GM21367 (cell line): ENCODE results near the gene ELN.
"Not testable (repeated sequence)": the region's sequence is repeated elsewhere in the genome, so short reads cannot be mapped to it uniquely, and the experiment has no call there.

Source experiments
- ATAC-seq: cut with Tn5 transposase; IDR thresholded peaks from one replicate; pipeline ENCODE4 v1.9.1; 2021; ENCODE audit not compliant: unreplicated experiment

ELN gene

DNA sequence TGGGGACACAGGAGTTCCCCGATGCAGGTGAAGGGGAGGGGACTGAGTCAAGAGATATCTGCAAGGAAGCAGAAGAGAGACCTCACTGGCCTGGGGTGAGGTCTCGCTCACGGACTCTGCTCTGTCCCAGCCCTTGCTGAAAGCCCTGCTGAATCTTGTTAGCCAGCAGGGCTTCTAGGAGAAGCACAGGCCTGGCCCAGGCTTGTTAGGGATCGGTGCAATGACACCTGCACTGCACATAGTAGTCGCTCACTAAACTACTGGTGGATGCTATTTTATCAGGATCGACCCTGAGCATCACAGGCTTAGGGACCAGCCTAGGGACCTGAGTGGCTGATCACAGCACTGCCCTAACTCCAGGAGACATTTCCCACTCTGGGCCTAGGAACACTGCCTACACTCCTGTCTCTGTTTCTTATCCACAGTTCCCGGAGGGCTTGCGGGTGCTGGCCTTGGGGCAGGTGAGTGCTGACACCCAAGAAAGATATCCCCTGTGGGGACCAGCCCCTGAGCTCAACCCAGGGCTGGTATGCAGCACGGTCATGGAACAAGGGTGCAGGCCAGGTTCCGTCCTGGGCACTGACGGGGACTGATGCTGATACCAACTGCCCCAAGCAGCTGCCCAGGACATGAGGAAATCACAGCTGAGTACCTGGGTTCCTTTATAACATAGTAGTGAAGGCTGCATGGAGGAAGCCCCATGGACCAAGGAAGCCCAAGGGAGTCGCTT lies 13.0 kb downstream of the ELN start:
- no peak for ATAC-seq

DNA sequence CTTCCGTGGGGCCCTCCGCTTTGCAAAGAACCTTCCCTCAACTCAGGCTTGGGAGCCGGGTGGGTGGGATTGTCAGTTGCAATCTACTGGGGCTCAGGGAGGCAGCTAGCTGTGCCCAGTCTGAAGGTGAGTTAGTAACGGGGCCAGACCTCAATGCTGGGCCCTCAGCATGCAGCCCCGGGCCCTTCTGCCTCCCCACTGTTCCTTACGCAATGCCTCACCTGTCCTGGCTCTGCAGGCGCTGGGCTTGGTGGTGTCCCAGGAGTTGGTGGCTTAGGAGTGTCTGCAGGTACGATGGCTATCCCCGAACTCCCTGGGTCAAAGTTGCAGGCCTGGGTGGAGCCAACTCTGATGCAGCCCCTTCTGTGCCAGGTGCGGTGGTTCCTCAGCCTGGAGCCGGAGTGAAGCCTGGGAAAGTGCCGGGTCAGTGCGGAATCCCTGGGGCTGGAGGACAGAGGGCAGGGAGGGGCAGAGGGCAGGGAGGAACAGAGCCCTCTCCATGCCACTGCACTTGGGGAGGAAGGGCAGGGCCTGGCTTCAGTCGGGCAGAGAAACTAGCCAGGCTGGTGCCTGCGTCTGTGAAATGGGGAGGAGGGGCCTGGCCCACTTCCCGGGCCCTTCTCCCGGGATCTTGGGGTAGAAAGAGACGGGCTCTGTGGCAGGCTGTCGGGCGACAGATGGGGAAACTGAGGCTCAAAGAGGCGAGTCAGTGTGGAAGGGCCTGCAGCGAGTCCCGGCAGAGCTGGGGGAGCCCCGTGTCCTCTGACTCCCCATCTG lies 15.0 kb downstream of the ELN start:
- no peak for ATAC-seq

GRCh38 chr7:74043523-74043951 lies 15.6 kb downstream of the ELN start:
- ATAC-seq = no peak

GRCh38 chr7:74044366-74045350 lies 16.7 kb downstream of the ELN start:
- ATAC-seq = no peak

- ATAC-seq = not testable (repeated sequence)
These were observed 18.6 kb downstream of the ELN start for GRCh38 chr7:74046581-74046980.

- ATAC-seq = no peak
These were observed 19.9 kb downstream of the ELN start for GRCh38 chr7:74047804-74048380.

DNA sequence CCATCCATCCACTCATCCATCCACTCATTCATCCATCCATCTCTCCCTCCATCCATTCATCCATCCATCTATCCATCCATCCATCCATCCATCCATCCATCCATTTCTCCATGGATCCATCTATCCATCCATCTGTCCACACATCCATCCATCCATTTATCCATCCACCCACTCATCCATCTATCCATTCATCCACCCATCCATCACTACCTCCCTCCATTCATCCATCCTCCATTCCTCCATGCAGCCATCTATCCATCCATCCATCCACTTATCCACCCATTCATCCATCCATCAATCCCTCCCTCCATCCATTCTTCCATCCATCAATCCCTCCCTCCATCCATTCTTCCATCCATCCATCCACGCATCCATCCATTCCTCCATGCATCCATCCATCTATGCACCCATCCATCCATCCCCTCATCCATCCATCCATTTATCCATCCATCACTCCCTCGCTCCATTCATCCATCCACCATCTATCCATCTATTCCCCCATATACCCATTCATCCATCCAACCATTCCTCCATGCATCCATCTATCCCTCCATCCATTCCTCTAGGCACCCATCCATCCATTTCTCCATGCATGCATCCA lies 21.1 kb downstream of the ELN start:
- no peak for ATAC-seq

GRCh38 chr7:74049997-74050798 lies 22.2 kb downstream of the ELN start:
- no peak for ATAC-seq

- ATAC-seq = no peak
These were observed 23.2 kb downstream of the ELN start for GRCh38 chr7:74051193-74051592.

GRCh38 chr7:74051629-74052410 lies 23.8 kb downstream of the ELN start:
- ATAC-seq = no peak

DNA sequence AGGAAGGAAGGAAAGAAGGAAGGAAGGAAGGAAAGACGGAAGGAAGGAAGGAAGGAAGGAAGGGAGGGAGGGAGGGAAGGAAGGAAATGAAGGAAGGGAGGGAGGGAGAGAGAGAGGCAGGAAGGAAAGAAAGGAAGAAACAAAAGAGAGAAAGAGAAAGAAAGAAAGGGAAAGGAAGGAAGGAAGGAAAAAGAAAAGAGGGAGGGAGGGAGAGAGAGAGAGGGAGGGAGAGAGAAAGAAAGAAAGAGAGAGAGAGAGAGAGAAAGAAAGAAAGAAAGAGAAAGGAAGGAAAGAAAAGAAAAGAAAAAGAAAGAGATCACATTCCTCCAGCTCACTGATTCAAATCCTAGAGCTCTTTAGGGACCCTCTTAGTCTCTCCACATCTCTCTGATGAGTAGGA lies 24.7 kb downstream of the ELN start:
- ATAC-seq = no peak

- ATAC-seq = no peak
These were observed 25.7 kb downstream of the ELN start for GRCh38 chr7:74053589-74054186.

DNA sequence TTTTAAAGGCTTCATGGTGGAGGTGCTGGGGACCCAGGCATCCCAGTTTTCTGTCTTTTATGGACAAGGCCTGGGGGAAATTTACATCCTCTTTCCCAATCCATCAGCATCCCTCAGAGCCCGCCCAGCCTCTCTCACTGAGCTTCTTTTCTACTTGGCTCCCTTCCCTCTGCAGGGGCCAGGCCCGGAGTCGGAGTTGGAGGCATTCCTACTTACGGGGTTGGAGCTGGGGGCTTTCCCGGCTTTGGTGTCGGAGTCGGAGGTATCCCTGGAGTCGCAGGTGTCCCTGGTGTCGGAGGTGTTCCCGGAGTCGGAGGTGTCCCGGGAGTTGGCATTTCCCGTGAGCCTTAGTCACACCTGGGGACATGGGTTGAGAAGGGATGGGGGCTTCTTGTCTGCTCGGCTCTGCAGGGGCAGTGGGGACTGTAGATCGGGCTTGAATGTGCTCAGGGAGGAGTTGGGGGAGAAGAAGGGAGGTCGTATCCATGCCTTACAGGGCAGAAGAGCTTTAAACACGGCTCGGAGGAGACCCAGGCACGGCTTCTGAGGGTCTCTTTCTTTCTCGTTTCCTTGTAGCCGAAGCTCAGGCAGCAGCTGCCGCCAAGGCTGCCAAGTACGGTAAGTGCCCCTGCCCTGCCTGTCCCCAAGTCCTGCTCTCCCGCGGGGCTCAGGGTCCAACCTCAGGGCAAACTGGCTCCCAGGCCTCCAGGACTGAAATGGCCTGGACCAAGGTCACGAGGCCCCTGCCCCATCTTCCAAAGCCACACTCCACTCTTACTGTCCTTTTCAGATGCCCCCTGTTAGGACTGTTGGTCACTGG lies 28.3 kb downstream of the ELN start:
- no peak for ATAC-seq

DNA sequence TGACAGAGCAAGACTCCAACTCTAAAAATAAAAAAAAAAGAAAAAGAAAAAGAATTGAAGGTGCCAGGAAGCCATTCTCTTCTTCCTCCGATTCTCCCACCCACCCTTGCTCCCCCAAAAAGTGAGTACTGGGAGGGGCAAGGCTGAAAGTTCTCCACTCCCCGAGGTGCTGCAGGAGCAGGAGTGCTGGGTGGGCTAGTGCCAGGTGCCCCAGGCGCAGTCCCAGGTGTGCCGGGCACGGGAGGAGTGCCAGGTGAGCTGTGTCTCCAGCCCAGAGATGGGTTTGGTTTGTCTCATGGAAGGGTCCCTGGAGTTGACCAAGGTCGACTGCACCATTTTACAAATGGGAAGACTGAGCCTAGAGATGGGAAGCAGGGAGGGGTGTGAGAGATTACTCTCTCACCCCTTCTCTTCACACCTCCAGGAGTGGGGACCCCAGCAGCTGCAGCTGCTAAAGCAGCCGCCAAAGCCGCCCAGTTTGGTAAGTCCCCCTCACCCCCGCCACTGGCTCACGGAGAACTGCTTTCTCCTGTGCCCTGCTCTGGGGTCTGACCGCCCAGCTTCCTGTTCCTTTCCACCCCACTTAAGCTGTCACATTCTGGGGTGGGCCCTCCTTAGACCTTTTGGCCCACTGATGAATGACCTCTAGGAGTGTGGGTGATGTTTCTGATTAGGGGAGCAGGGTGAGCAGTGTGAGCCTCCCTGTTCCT lies 29.4 kb downstream of the ELN start:
- no peak for ATAC-seq

GRCh38 chr7:74057987-74058386 lies 30.0 kb downstream of the ELN start:
- ATAC-seq = no peak

DNA sequence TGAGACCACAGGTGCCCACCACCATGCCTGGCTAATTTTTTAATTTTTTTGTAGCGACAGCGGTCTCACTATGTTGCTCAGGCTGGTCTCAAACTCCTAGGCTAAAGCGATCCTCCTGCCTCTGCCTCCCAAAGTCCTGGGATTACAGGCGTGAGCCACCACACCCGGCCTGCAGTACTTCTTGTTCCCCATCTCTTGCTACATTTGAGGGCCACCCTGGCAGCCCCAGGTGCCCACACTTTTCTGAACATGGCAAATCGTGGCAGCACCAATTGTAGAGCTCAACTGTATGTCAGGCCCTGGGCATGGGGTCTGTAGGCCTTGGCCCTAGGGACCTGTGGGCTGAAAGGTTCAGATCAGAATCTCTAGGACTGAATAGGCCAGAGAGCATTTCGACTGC lies 30.5 kb downstream of the ELN start:
- ATAC-seq = no peak

DNA sequence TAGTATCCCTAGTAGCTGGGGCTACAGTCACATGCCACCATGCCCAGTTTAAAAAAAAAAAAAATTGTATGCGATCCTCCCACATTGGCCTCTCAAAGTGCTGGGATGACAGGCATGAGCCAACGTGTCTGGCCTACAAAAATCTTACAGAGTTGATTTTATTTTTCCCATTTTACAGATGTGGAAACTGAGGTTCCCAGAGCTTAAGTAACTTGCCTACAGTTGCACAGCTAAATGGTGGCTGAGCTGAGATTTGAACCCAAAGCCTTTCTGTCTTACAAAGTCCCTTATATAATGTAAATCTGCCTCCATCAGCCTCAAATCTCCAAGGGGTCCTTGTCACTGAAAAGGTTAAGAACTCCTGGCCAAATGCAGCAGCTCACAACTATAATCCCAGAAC lies 31.1 kb downstream of the ELN start:
- no peak for ATAC-seq
